Transverse colon (tissue), 4 donors: ENCODE measurements around the gene ALPK3.

ENCODE experiments used
- EP300 ChIP-seq: sonication (generic); formaldehyde crosslinking; IDR thresholded peaks from one replicate; pipeline ENCODE4 v1.6.1; 2017; ENCODE audit warnings: antibody characterized with exemption, low read depth
- POLR2A ChIP-seq: fragments of 450-650 bp; IDR thresholded peaks from one replicate; pipeline ENCODE4 v1.6.1; 2016; ENCODE audit warnings: antibody characterized with exemption, mild to moderate bottlenecking, moderate library complexity
- POLR2AphosphoS5 ChIP-seq, 3 donors: sonication (generic); formaldehyde crosslinking; IDR thresholded peaks; one replicate each; pipeline ENCODE4 v1.6.1; 2016; ENCODE audit warnings: antibody characterized with exemption in 3 of 3
- TF ChIP-seq, protein P1 (sequence below), 5 experiments: fragments of 200-600 bp in 3 of 5; fragments of 450-650 bp in 2 of 5; sonication (generic) in 3 of 5; IDR thresholded peaks; 1 replicate in 2 of 5; 2 replicates in 3 of 5; pipeline ENCODE4 v1.5.1; 2016 to 2017; ENCODE audit warnings: antibody characterized with exemption in 5 of 5, inconsistent platforms in 3 of 5, mild to moderate bottlenecking in 2 of 5, moderate library complexity in 1 of 5

DNA sequence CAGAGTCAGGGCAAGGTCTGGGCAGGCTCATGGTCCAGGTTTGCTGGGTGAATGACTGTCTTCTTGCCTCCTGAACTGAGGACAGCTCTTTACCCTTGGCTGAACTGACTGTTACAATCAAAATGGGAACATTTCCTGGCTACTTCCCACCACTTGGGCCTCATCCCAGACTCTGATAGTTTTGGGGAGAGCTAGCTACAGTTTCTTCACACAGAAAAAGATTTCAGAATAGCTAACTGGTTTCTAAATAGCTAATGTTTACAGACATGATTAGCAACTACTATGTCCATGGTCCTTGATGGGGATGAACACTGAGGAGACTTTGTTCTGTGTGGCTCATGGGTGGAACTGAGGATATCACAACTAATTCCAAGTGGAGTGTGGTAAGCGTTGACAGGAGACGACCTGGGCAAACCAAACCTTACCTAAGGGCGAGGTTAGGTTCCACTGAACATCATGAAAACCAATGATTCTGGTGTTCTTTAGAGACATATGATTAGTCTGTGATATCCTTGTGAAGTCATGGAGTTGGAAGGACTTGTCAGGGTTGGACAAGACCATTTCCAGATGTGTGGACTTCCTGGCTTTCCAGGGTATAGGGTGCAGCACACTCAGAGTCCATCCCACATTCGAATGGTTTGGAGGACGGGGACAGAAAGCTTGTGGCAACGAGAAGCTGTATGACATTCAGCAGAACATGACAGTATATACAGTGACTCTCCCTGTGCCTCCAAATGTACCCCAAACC, 7.3 kb downstream of the ALPK3 start:
- TF ChIP-seq, protein P1, sequence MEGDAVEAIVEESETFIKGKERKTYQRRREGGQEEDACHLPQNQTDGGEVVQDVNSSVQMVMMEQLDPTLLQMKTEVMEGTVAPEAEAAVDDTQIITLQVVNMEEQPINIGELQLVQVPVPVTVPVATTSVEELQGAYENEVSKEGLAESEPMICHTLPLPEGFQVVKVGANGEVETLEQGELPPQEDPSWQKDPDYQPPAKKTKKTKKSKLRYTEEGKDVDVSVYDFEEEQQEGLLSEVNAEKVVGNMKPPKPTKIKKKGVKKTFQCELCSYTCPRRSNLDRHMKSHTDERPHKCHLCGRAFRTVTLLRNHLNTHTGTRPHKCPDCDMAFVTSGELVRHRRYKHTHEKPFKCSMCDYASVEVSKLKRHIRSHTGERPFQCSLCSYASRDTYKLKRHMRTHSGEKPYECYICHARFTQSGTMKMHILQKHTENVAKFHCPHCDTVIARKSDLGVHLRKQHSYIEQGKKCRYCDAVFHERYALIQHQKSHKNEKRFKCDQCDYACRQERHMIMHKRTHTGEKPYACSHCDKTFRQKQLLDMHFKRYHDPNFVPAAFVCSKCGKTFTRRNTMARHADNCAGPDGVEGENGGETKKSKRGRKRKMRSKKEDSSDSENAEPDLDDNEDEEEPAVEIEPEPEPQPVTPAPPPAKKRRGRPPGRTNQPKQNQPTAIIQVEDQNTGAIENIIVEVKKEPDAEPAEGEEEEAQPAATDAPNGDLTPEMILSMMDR (IDR thresholded peaks at IDR 0.05), result no peak
- no peak for TF ChIP-seq EP300
- TF ChIP-seq POLR2A, result no peak
- peak in 2 of 3 donors; percentile 29 to 30 for TF ChIP-seq POLR2AphosphoS5 (IDR thresholded peaks at IDR 0.05)
